DMS53 (cell line): Measurements from ENCODE around the gene ABCA7.

Source experiments
- DNase-seq: peaks from one replicate; lab custom pipeline; 2025; lab: John Stamatoyannopoulos, UW

ABCA7 gene

GRCh38 chr19:1002600-1002999 is 37.3 kb upstream of the ABCA7 start:
- DNase-seq, result no peak

- DNase-seq, result no peak
These were observed 36.6 kb upstream of the ABCA7 start for GRCh38 chr19:1003283-1003682.

GRCh38 chr19:1004204-1004802 is 35.6 kb upstream of the ABCA7 start:
- DNase-seq, result no peak

DNA sequence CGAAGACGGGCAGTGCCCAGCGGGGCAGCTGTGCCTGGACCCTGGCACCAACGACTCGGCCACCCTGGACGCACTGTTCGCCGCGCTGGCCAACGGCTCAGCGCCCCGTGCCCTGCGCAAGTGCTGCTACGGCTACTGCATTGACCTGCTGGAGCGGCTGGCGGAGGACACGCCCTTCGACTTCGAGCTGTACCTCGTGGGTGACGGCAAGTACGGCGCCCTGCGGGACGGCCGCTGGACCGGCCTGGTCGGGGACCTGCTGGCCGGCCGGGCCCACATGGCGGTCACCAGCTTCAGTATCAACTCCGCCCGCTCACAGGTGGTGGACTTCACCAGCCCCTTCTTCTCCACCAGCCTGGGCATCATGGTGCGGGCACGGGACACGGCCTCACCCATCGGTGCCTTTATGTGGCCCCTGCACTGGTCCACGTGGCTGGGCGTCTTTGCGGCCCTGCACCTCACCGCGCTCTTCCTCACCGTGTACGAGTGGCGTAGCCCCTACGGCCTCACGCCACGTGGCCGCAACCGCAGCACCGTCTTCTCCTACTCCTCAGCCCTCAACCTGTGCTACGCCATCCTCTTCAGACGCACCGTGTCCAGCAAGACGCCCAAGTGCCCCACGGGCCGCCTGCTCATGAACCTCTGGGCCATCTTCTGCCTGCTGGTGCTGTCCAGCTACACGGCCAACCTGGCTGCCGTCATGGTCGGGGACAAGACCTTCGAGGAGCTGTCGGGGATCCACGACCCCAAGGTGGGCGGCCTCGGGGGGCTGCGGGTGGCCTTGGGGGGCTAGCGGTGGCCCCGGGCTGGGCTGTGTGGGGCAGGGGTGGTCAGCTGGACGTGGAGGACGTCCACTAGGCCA is 34.9 kb upstream of the ABCA7 start:
- DNase-seq, result peak; percentile 63

GRCh38 chr19:1006711-1007398 is 33.1 kb upstream of the ABCA7 start:
- DNase-seq, result peak; percentile 45

DNA sequence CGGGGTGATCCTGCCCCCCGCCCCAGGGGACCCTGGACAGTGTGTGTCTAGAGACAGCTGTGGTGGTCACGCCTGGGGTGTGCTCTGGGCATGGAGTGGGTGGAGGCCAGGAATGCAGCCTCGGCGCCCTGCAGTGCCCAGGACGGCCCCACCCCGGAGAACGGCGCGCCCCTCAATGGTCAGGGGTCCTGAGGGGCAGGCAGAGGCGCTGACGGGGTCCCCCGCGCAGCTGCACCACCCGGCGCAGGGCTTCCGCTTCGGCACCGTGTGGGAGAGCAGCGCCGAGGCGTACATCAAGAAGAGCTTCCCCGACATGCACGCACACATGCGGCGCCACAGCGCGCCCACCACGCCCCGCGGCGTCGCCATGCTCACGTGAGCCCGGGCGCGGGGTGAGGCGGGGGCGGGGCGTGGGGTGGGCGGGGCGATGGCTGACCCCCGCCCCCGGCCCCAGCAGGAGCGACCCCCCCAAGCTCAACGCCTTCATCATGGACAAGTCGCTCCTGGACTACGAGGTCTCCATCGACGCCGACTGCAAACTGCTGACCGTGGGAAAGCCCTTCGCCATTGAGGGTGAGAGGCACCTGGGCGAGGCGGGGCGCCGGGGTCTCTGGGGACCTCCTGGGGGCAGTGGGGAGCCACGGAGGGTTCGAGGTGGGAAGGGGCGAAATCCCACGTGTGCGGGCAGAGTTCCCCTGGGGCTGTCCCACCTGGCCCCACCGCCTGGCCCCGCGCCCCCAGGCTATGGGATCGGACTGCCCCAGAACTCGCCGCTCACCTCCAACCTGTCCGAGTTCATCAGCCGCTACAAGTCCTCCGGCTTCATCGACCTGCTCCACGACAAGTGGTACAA is 32.3 kb upstream of the ABCA7 start:
- DNase-seq, result no peak

- DNase-seq, result no peak
These were observed 31.5 kb upstream of the ABCA7 start for GRCh38 chr19:1008268-1009040.

- no peak for DNase-seq
These were observed 30.6 kb upstream of the ABCA7 start for GRCh38 chr19:1009041-1009980.

DNA sequence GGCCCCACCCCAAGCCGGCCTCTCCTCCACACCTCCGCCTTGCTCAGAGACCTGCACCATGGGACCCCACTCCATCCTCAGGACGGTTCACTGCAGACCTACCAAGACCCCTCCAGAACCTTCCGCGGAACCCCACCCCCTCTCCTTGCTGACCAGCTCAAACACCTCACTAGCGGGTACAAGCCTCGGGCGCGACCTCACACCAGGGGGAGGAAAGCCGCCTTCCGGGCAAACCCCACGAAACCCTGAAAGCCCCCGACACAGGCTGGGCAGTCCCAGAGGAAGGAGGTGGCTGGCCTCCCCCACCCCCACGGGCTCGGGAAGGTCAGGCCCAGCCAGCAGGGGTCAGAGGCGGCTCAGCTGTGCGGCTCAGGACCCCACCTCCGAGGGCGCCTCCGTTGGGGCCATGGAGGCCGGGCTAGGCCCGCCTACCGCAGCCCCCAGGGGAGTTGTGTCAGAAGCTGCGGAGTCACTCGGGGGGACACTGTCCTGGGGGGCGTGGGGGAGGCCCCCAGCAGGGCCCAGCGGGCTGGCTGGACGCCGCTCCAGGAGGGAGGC is 29.8 kb upstream of the ABCA7 start:
- DNase-seq, result no peak

DNA sequence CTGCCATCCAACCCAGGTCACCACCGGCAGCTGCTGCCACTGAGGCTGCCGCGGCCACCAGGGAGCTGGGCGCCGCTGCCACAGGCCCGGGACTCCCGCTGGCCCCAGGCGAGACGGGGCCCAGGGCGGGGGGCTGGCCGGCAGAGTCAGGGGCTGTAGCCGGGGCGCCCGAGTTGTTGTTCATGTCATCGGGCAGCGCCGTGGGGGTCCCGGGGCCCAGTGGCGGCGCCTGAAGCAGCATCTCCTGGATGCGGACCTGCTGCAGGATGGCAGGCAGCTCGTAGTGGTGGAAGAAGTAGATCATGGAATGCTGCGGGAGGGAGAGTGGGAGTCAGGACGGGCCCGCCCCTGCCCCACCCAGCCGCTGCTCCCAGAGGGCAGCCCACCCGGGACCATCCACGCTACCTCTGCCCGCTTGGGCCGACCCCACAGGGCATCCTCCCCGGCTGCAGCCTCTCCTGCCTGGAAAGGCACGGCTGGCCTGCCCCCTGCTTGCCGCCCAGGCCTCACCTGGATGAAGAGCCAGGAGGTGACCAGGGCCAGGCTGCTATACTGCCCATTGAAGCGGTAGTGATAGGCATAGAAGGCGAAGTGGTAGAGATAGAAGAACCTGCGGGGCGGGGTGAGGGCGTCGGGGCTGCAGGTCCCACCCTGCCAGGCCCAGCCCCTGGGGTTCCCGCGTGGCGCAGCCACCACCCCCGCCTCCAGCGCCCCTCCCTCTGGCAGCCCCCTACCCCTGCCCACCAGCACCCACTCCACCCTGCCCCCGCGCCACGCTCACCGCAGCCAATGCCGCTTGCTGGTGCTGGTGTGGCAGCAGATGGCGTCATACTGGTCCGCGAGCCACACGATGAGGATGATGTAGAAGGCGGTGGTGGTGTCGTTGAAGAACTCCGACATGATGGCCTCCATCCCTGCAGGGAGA is 29.1 kb upstream of the ABCA7 start:
- DNase-seq, result no peak

- DNase-seq, result no peak
These were observed 28.0 kb upstream of the ABCA7 start for GRCh38 chr19:1011831-1012333.

- DNase-seq, result no peak
These were observed 27.6 kb upstream of the ABCA7 start for GRCh38 chr19:1012334-1012733.

- no peak for DNase-seq
These were observed 26.7 kb upstream of the ABCA7 start for GRCh38 chr19:1013218-1013617.

DNA sequence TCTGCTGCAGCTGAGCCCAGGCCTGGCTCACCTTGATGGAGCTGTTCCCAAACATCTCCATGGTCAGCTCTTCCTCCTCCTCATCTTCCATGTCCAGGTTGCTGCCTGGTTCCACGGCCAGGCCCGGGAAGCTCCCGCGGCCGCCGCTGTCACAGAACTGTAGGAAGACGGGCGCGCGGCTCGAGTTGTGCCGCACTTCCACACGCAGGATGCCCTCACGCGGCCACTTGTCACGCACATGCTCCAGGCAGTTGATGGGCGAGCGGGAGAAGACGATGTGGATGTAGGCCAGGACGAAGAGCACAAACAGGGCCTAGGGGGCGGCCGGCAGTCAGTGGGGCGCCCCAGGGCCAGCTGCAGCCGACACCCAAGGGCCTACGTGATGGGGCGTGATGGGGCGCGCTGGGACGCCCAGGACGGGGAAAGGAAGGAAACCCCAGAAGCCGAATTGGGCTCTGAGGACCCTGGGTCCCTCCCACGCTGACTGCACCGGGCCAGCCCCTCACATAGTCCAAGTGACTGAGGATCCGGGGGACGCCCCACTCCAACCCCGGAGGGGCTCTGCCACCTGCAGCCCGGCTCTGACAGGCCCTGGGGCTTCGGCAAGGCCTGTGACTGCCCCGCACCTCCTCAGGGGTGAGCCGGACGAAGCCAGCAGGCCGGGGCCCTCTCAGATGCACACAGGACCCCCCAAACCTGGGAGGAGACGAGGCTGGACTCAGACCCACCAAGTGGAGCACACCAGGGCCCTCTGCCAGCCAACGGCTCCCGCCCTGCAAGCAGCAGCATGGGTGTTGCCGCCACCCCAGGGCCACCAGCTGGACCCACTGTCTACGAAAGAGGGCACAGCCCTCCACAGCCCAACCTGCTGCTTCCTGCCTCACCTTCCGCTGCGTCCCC is 25.5 kb upstream of the ABCA7 start:
- no peak for DNase-seq

- no peak for DNase-seq
These were observed 24.7 kb upstream of the ABCA7 start for GRCh38 chr19:1015061-1015781.

DNA sequence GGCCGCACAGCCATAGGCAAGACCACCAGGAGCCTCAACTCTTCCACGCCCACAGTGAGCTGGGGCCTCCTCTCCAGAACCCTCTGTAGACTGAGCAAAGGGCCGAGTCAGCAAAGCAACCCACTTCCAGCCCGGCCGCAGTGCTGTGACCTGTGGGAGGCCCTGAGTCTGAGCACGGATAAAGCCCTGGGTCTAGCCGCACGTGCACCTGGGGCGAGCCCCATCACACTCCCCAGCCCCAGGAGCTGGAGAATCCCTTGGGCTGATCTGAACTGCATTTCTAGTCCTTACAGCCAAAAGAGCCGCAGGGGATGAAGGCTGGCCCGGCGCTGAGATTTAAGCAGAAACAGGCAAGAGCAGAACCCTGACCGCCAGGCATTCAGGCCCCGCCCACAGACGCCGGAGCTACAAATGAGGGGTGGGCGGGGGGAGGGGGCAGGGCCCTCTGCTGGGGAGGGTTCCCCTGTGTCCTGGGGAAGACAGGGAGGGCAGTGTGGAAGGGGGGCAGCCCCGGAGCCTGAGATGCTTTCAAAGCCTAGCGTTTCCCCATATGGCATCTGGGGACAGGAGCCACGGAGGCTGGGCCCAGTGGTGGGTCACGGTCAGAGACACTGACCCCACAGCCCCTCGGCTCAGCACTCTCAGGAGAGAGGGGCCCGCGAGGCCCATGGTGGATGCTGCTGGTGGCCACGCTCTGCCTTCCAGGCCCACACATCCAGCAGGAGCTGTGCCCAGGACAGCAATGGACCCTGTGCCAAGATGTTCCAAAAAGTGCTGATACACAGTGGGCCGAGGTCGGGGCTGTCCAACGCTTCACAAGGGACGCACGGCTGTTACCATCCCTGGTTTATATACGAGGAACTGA is 23.9 kb upstream of the ABCA7 start:
- DNase-seq, result no peak
